CD4-positive, alpha-beta T cell treated with Interleukin-15 for 1 hour (primary cell): ENCODE measurements around the gene C19orf81.
"Not testable (repeated sequence)": the region's sequence is repeated elsewhere in the genome, so short reads cannot be mapped to it uniquely, and the experiment has no call there.

Experiments used
- DNase-seq: peaks from one replicate; pipeline ENCODE4 v3.0.0-alpha.2; 2020

The C19orf81 gene

DNA sequence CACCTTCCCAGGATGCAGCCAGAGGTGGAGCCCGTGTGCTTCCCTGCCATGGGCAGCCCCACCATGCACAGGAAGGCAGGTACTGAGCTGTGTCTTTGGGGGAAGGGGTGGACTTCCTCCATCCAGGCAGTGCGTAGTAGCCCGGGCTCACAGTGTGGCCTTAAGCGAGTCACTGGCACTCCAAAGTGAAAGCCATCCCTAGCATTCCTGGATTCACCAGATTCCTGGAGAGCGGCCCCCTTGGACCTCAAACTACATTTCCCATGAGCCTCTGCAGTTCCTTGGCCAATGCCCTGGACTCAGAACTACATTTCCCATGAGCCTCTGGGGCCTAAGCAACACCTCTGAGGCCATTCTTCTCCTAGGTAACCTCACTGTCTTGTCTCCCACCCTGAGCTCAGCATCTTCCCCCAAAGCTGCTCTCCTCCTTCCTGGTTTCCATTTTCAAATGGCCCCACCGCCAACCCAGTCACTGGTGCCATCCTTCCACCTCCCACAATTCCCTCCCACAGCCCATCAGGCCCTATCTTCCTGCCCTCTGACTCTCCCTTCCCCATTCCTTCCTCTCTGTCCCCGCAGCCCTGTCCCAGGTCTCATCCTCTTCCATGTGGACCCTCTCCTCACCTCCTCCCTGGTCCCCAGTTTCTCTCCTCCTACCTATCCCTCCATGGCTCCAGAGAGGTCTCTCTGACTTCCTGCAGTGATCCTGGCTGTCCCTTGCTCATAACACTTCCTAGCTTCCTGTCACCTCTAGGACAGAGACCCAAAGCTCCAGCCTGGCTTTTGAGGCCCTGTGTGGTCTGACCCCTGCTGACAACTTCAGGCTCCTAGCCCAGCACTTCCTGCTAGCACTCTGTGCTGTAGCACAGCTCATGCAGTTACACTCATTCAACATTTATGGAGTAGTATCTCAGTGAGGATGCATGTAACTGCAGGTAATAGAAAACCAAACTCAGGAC is at the start of gene C19orf81:
C19orf81 (plus strand) TSS at position 13 of the 959 bp plus-strand sequence; CDS start at position 13, 0 bp downstream.
- DNase-seq: no peak

GRCh38 chr19:50601407-50602088 is 47.7 kb upstream of the C19orf81 start:
- DNase-seq: no peak

GRCh38 chr19:50602089-50602422 is 47.2 kb upstream of the C19orf81 start:
- DNase-seq: no peak

GRCh38 chr19:50602496-50602895 is 46.7 kb upstream of the C19orf81 start:
- no peak for DNase-seq

- no peak for DNase-seq
These were observed 46.3 kb upstream of the C19orf81 start for GRCh38 chr19:50602935-50603334.

GRCh38 chr19:50604264-50605073 is 44.8 kb upstream of the C19orf81 start:
- not testable (repeated sequence) for DNase-seq

- DNase-seq: not testable (repeated sequence)
These were observed 43.0 kb upstream of the C19orf81 start for GRCh38 chr19:50606059-50606836.

GRCh38 chr19:50607388-50607787 is 41.9 kb upstream of the C19orf81 start:
- DNase-seq: no peak

GRCh38 chr19:50607874-50608785 is 41.1 kb upstream of the C19orf81 start:
- DNase-seq: peak; percentile 85

GRCh38 chr19:50612504-50613404 is 36.5 kb upstream of the C19orf81 start:
- not testable (repeated sequence) for DNase-seq

- not testable (repeated sequence) for DNase-seq
These were observed 30.9 kb upstream of the C19orf81 start for GRCh38 chr19:50618379-50618778.

GRCh38 chr19:50619184-50619583 is 30.1 kb upstream of the C19orf81 start:
- DNase-seq: not testable (repeated sequence)

GRCh38 chr19:50620394-50620906 is 28.8 kb upstream of the C19orf81 start:
- DNase-seq: not testable (repeated sequence)

GRCh38 chr19:50624949-50625600 is 24.2 kb upstream of the C19orf81 start:
- no peak for DNase-seq

DNA sequence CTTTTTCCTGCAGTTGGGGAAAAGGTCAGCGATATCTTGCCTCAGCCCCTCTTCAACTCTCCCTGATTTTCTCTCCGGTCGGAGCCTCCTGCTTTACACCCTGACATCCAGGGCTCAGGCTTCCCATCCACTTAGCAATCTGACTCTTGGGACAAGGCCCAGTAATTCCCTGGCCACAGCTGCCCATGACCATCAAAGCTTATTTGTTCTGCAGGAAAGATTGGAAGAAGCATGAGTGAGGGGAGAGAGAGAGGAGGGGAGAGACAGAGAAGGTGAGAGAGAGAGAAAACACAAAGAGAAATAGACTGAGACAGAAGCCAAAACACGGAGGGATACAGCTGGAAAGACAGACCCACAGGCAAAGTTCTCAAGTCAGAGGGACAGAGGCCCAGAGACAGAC is 23.2 kb upstream of the C19orf81 start:
- DNase-seq: no peak

DNA sequence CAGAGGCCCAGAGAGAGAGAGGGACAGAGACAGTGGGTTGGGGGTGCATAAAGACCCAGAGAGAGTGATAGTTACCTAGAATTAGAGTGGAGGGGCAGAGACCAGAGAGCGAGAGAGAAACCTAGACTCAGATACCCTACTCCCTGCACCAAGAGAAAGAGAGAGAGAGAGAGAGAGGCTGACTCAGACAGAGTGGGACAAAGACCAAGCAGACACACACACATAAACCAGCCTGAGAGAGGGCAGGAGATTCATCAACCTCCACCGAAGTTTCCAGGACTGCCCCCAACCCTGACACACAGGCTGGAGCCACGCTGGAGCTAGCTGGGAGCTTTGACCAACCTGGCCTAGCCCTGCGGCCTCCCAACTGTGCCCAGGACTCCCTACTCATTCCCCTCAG is 22.4 kb upstream of the C19orf81 start:
- no peak for DNase-seq

- no peak for DNase-seq
These were observed 21.1 kb upstream of the C19orf81 start for GRCh38 chr19:50628146-50628545.

GRCh38 chr19:50628551-50628950 is 20.7 kb upstream of the C19orf81 start:
- no peak for DNase-seq

GRCh38 chr19:50629194-50629593 is 20.1 kb upstream of the C19orf81 start:
- no peak for DNase-seq
